Activated T-helper 1 cell treated with anti-CD3 and anti-CD28 coated beads, Interleukin-12 subunit alpha, Interleukin-12 subunit beta, Interleukin-2, Interleukin-4 antibody, amounts not matched to agents 30 ng/mL and 10 ng/mL and 1 ng/mL, durations not matched to agents 14 hours and 24 hours and 36 hours (primary cell): ENCODE results near the gene TTF2. TPM values are rescaled to one million over a fixed set of nuclear protein-coding genes. Genes with fewer than 3 reads are reported as not detected.

Source experiments
- DNase-seq: peaks from one replicate; pipeline ENCODE4 v3.0.0; 2021; ENCODE audit warnings: low spot score
- H3K27ac Mint-ChIP-seq: one replicate; pipeline ENCODE4 v1.8.0; 2021; ENCODE audit warnings: mild to moderate bottlenecking, mixed read lengths
- H3K27me3 Mint-ChIP-seq: one replicate; pipeline ENCODE4 v1.8.0; 2022; ENCODE audit warnings: mild to moderate bottlenecking, moderate library complexity, mixed read lengths; ENCODE audit not compliant: insufficient read depth
- H3K36me3 Mint-ChIP-seq: one replicate; pipeline ENCODE4 v1.8.0; 2021; ENCODE audit warnings: low read depth, mixed read lengths
- H3K4me1 Mint-ChIP-seq: one replicate; pipeline ENCODE4 v1.8.0; 2021; ENCODE audit warnings: low read depth, mixed read lengths
- H3K4me3 Mint-ChIP-seq: one replicate; pipeline ENCODE4 v1.8.0; 2021; ENCODE audit warnings: mild to moderate bottlenecking, moderate library complexity, mixed read lengths
- H3K9me3 Mint-ChIP-seq: one replicate; pipeline ENCODE4 v1.8.0; 2021; ENCODE audit warnings: mixed read lengths
- intact Hi-C: fragments of 100-400 bp; cut with micrococcal nuclease; formaldehyde crosslinking; loops from one replicate; pipeline ENCODE4 v1.15.1; 2024
- total RNA-seq: library from RNA; stranded (reverse); gene quantifications from 2 replicates; pipeline ENCODE4 v1.2.3, GENCODE V29; 2022

Gene TTF2
- total RNA-seq, 1 donor from 2014 or later, result 103 TPM

GRCh38 chr1:117120774-117121588, 60.9 kb downstream of the TTF2 start:
- peak overlapping the region; percentile 79 for H3K4me3 Mint-ChIP-seq
- no peaks in the 10 kb centered on the region for H3K36me3 Mint-ChIP-seq
- H3K27ac Mint-ChIP-seq, result peak overlapping the region; percentile 41
- H3K27me3 Mint-ChIP-seq, result peaks cover 7% of the 10 kb centered on the region
- intact Hi-C loops, result loop anchor here (5.0 to 10.0 kb wide), 5 partner anchors 39 to 966 kb away; no protein-coding TSS in a partner anchor
- H3K9me3 Mint-ChIP-seq, result no peaks in the 10 kb centered on the region
- no peak for DNase-seq
- H3K4me1 Mint-ChIP-seq, result peaks cover 7% of the 10 kb centered on the region

GRCh38 chr1:117121589-117122329, 61.6 kb downstream of the TTF2 start, which contains the start of gene TRIM45:
Gene TRIM45, minus strand, starts transcription at chr1:117121749. Its CDS starts 548 bp downstream, at chr1:117121201.
- Mint-ChIP-seq H3K4me3 (peak within 1 kb of the TSS; percentile 84), H3K36me3 (no peaks in the 10 kb centered on the region), H3K4me1 (peaks cover 7% of the 10 kb centered on the region), H3K27ac (peak within 1 kb of the TSS; percentile 46), H3K9me3 (no peaks in the 10 kb centered on the region), H3K27me3 (peaks cover 7% of the 10 kb centered on the region)
- intact Hi-C loops, result loop anchor here (1.0 to 10.0 kb wide), 8 partner anchors 27 to 967 kb away; partner anchors contain the start of gene CD58
- peak; percentile 79 for DNase-seq

GRCh38 chr1:117122330-117123025, 62.4 kb downstream of the TTF2 start:
- peak overlapping the region; percentile 42 for H3K27ac Mint-ChIP-seq
- intact Hi-C loops, result loop anchor here (1.0 to 10.0 kb wide), 8 partner anchors 28 to 968 kb away; partner anchors contain the start of gene CD58
- no peak for DNase-seq
- peaks cover 14% of the 10 kb centered on the region for H3K27me3 Mint-ChIP-seq
- H3K9me3 Mint-ChIP-seq, result no peaks in the 10 kb centered on the region
- H3K4me1 Mint-ChIP-seq, result peaks cover 7% of the 10 kb centered on the region
- peak overlapping the region; percentile 84 for H3K4me3 Mint-ChIP-seq
- no peaks in the 10 kb centered on the region for H3K36me3 Mint-ChIP-seq

- H3K27ac Mint-ChIP-seq, result no peak overlapping the region
- no peaks in the 10 kb centered on the region for H3K36me3 Mint-ChIP-seq
- H3K9me3 Mint-ChIP-seq, result no peaks in the 10 kb centered on the region
- intact Hi-C loops, result loop anchor here (2.0 to 10.0 kb wide), 6 partner anchors 28 to 968 kb away; no protein-coding TSS in a partner anchor
- H3K27me3 Mint-ChIP-seq, result peaks cover 14% of the 10 kb centered on the region
- peaks cover 7% of the 10 kb centered on the region for H3K4me1 Mint-ChIP-seq
- no peak for DNase-seq
- peak overlapping the region; percentile 23 for H3K4me3 Mint-ChIP-seq
Measured at GRCh38 chr1:117123274-117123673, 63.1 kb downstream of the TTF2 start.

GRCh38 chr1:117124661-117125060, 64.5 kb downstream of the TTF2 start:
- Mint-ChIP-seq H3K27ac (no peak overlapping the region), H3K36me3 (no peaks in the 10 kb centered on the region), H3K4me1 (peaks cover 7% of the 10 kb centered on the region), H3K4me3 (no peak overlapping the region), H3K27me3 (peaks cover 19% of the 10 kb centered on the region), H3K9me3 (no peaks in the 10 kb centered on the region)
- intact Hi-C loops, result loop anchor here (5.0 to 10.0 kb wide), 5 partner anchors 42 to 970 kb away; no protein-coding TSS in a partner anchor
- no peak for DNase-seq

- Mint-ChIP-seq H3K9me3 (no peaks in the 10 kb centered on the region), H3K36me3 (no peaks in the 10 kb centered on the region), H3K4me1 (no peaks in the 10 kb centered on the region), H3K4me3 (no peak overlapping the region), H3K27me3 (peaks cover 17% of the 10 kb centered on the region), H3K27ac (no peak overlapping the region)
- intact Hi-C loops, result loop anchor here (1.0 to 10.0 kb wide), 4 partner anchors 59 to 973 kb away; no protein-coding TSS in a partner anchor
- DNase-seq, result no peak
Measured at GRCh38 chr1:117127795-117128194, 67.7 kb downstream of the TTF2 start.

GRCh38 chr1:117128323-117129079, 68.4 kb downstream of the TTF2 start:
- no peaks in the 10 kb centered on the region for H3K4me1 Mint-ChIP-seq
- H3K27me3 Mint-ChIP-seq, result peaks cover 17% of the 10 kb centered on the region
- H3K4me3 Mint-ChIP-seq, result no peak overlapping the region
- H3K36me3 Mint-ChIP-seq, result no peaks in the 10 kb centered on the region
- intact Hi-C loops, result loop anchor here (1.0 to 10.0 kb wide), 4 partner anchors 60 to 974 kb away; no protein-coding TSS in a partner anchor
- H3K9me3 Mint-ChIP-seq, result no peaks in the 10 kb centered on the region
- no peak overlapping the region for H3K27ac Mint-ChIP-seq
- DNase-seq, result no peak

GRCh38 chr1:117130526-117130925, 70.4 kb downstream of the TTF2 start:
- peaks cover 17% of the 10 kb centered on the region for H3K27me3 Mint-ChIP-seq
- DNase-seq, result no peak
- H3K9me3 Mint-ChIP-seq, result no peaks in the 10 kb centered on the region
- no peaks in the 10 kb centered on the region for H3K4me1 Mint-ChIP-seq
- H3K36me3 Mint-ChIP-seq, result no peaks in the 10 kb centered on the region
- no peak overlapping the region for H3K4me3 Mint-ChIP-seq
- no peak overlapping the region for H3K27ac Mint-ChIP-seq
- intact Hi-C loops, result no loop called here

- Mint-ChIP-seq H3K36me3 (no peaks in the 10 kb centered on the region), H3K4me3 (no peak overlapping the region), H3K27ac (no peak overlapping the region), H3K4me1 (no peaks in the 10 kb centered on the region), H3K27me3 (peaks cover 5% of the 10 kb centered on the region), H3K9me3 (no peaks in the 10 kb centered on the region)
- intact Hi-C loops, result no loop called here
- DNase-seq, result no peak
Measured at GRCh38 chr1:117135329-117135728, 75.2 kb downstream of the TTF2 start.

GRCh38 chr1:117136749-117137148, 76.6 kb downstream of the TTF2 start:
- H3K27ac Mint-ChIP-seq, result no peak overlapping the region
- peaks cover 10% of the 10 kb centered on the region for H3K27me3 Mint-ChIP-seq
- intact Hi-C loops, result no loop called here
- H3K4me1 Mint-ChIP-seq, result no peaks in the 10 kb centered on the region
- H3K4me3 Mint-ChIP-seq, result no peak overlapping the region
- DNase-seq, result no peak
- H3K9me3 Mint-ChIP-seq, result no peaks in the 10 kb centered on the region
- no peaks in the 10 kb centered on the region for H3K36me3 Mint-ChIP-seq

GRCh38 chr1:117137281-117137855, 77.2 kb downstream of the TTF2 start:
- Mint-ChIP-seq H3K36me3 (no peaks in the 10 kb centered on the region), H3K27me3 (peaks cover 8% of the 10 kb centered on the region), H3K4me1 (no peaks in the 10 kb centered on the region), H3K27ac (no peak overlapping the region), H3K4me3 (no peak overlapping the region), H3K9me3 (no peaks in the 10 kb centered on the region)
- intact Hi-C loops, result no loop called here
- DNase-seq, result no peak
